ENCODE results near the gene TRIM9. TPM values are rescaled to one million over a fixed set of nuclear protein-coding genes. Genes with fewer than 3 reads are reported as not detected.
A peak's percentile ranks its signal among the peaks of the same experiment; 100 is the strongest.

Gene TRIM9
- total RNA-seq, 1 donor from 2014 or later, result 1.3 TPM

- Mint-ChIP-seq H3K27ac (no peak overlapping the region), H3K27me3 (ENCODE audit: insufficient read depth, low read depth) (no peaks in the 10 kb centered on the region), H3K4me3 (no peak overlapping the region), H3K4me1 (peaks cover 2% of the 10 kb centered on the region), H3K9me3 (peaks cover 2% of the 10 kb centered on the region), H3K36me3 (peaks cover 16% of the 10 kb centered on the region)
- Histone ChIP-seq H3K27me3 (no peaks in the 10 kb centered on the region), H3K9me3 (ENCODE audit: low read depth) (no peaks in the 10 kb centered on the region), H3K36me3 (no peaks in the 10 kb centered on the region), H3K4me2 (no peak overlapping the region), H3K4me1 (peaks cover 3% of the 10 kb centered on the region), H4K20me1 (ENCODE audit: low read depth) (no peaks in the 10 kb centered on the region), H3F3A (ENCODE audit: low read depth) (no peaks in the 10 kb centered on the region), H3K4me3 (no peak overlapping the region), H3K9ac (no peak overlapping the region), H3K79me2 (ENCODE audit: low read depth) (no peaks in the 10 kb centered on the region), H3K27ac (no peak overlapping the region), H2AFZ (replicated peaks) (no peak overlapping the region)
- DNase-seq (ENCODE audit: low spot score), result no peak
- TF ChIP-seq CTCF (IDR thresholded peaks at IDR 0.05) (no peak), EZH2phosphoT487 (IDR thresholded peaks at IDR 0.05) (no peak), EZH2 (IDR thresholded peaks at IDR 0.05) (no peak)
Measured at GRCh38 chr14:51018521-51018920, 76.4 kb downstream of the TRIM9 start.

GRCh38 chr14:51014625-51015024 lies 80.3 kb downstream of the TRIM9 start:
- no peaks in the 10 kb centered on the region for H3K27me3 Mint-ChIP-seq (ENCODE audit: insufficient read depth, low read depth)
- peak overlapping the region; percentile 32 for H3K27ac Mint-ChIP-seq
- no peaks in the 10 kb centered on the region for H3K79me2 ChIP-seq (ENCODE audit: low read depth)
- H3F3A ChIP-seq (ENCODE audit: low read depth), result no peaks in the 10 kb centered on the region
- H3K36me3 ChIP-seq, result no peaks in the 10 kb centered on the region
- no peak overlapping the region for H3K4me3 ChIP-seq
- no peaks in the 10 kb centered on the region for H3K27me3 ChIP-seq
- no peak overlapping the region for H3K9ac ChIP-seq
- no peaks in the 10 kb centered on the region for H3K9me3 Mint-ChIP-seq
- H3K9me3 ChIP-seq (ENCODE audit: low read depth), result no peaks in the 10 kb centered on the region
- no peak overlapping the region for H3K27ac ChIP-seq
- TF ChIP-seq EZH2 (IDR thresholded peaks at IDR 0.05), result no peak
- no peak for TF ChIP-seq EZH2phosphoT487 (IDR thresholded peaks at IDR 0.05)
- TF ChIP-seq CTCF (IDR thresholded peaks at IDR 0.05), result no peak
- H3K4me3 Mint-ChIP-seq, result no peak overlapping the region
- no peak overlapping the region for H3K4me2 ChIP-seq
- H3K36me3 Mint-ChIP-seq, result peaks cover 9% of the 10 kb centered on the region
- no peak overlapping the region for H2AFZ ChIP-seq (replicated peaks)
- no peaks in the 10 kb centered on the region for H3K4me1 Mint-ChIP-seq
- DNase-seq (ENCODE audit: low spot score), result no peak
- peaks cover 3% of the 10 kb centered on the region for H3K4me1 ChIP-seq
- no peaks in the 10 kb centered on the region for H4K20me1 ChIP-seq (ENCODE audit: low read depth)

GRCh38 chr14:51014086-51014485 lies 80.8 kb downstream of the TRIM9 start:
- TF ChIP-seq EZH2phosphoT487 (IDR thresholded peaks at IDR 0.05) (no peak), EZH2 (IDR thresholded peaks at IDR 0.05) (no peak), CTCF (IDR thresholded peaks at IDR 0.05) (no peak)
- no peak overlapping the region for H3K27ac Mint-ChIP-seq
- no peak overlapping the region for H3K4me3 ChIP-seq
- H3K4me3 Mint-ChIP-seq, result no peak overlapping the region
- H3K4me1 ChIP-seq, result peaks cover 3% of the 10 kb centered on the region
- no peaks in the 10 kb centered on the region for H3K9me3 ChIP-seq (ENCODE audit: low read depth)
- H3K36me3 ChIP-seq, result no peaks in the 10 kb centered on the region
- H3K4me1 Mint-ChIP-seq, result no peaks in the 10 kb centered on the region
- no peaks in the 10 kb centered on the region for H3F3A ChIP-seq (ENCODE audit: low read depth)
- H3K4me2 ChIP-seq, result no peak overlapping the region
- H3K36me3 Mint-ChIP-seq, result peaks cover 9% of the 10 kb centered on the region
- H3K27ac ChIP-seq, result no peak overlapping the region
- DNase-seq (ENCODE audit: low spot score), result peak; percentile 40
- H3K9me3 Mint-ChIP-seq, result no peaks in the 10 kb centered on the region
- no peaks in the 10 kb centered on the region for H4K20me1 ChIP-seq (ENCODE audit: low read depth)
- no peak overlapping the region for H2AFZ ChIP-seq (replicated peaks)
- no peaks in the 10 kb centered on the region for H3K79me2 ChIP-seq (ENCODE audit: low read depth)
- no peaks in the 10 kb centered on the region for H3K27me3 ChIP-seq
- H3K27me3 Mint-ChIP-seq (ENCODE audit: insufficient read depth, low read depth), result no peaks in the 10 kb centered on the region
- H3K9ac ChIP-seq, result no peak overlapping the region

All from neural progenitor cell (in vitro differentiated cells).